ENCODE measurements around the gene TMEM184B.

- TF ChIP-seq CTCF (conservative IDR thresholded peaks at IDR 0.05), result no peak
- TF ChIP-seq ZFX (IDR thresholded peaks at IDR 0.05), result no peak
Measured at GRCh38 chr22:38311323-38311620, 38.5 kb upstream of the TMEM184B start.
